VCaP (cell line): ENCODE measurements around the gene TVP23A.
A peak's percentile ranks its signal among the peaks of the same experiment; 100 is the strongest.

ENCODE experiments used
- H3K27ac ChIP-seq: fragments of 450-650 bp; 2 replicates; pipeline ENCODE4 v1.5.1; 2017
- TF ChIP-seq, protein P1 (sequence below): fragments of 450-650 bp; conservative IDR thresholded peaks from 2 replicates; pipeline ENCODE4 v1.5.1; 2017; ENCODE audit warnings: mild to moderate bottlenecking, moderate library complexity

TVP23A gene

GRCh38 chr16:10740000-10740844 is 78.4 kb downstream of the TVP23A start:
- TF ChIP-seq, protein P1, sequence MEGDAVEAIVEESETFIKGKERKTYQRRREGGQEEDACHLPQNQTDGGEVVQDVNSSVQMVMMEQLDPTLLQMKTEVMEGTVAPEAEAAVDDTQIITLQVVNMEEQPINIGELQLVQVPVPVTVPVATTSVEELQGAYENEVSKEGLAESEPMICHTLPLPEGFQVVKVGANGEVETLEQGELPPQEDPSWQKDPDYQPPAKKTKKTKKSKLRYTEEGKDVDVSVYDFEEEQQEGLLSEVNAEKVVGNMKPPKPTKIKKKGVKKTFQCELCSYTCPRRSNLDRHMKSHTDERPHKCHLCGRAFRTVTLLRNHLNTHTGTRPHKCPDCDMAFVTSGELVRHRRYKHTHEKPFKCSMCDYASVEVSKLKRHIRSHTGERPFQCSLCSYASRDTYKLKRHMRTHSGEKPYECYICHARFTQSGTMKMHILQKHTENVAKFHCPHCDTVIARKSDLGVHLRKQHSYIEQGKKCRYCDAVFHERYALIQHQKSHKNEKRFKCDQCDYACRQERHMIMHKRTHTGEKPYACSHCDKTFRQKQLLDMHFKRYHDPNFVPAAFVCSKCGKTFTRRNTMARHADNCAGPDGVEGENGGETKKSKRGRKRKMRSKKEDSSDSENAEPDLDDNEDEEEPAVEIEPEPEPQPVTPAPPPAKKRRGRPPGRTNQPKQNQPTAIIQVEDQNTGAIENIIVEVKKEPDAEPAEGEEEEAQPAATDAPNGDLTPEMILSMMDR = no peak
- no peak overlapping the region for H3K27ac ChIP-seq

- TF ChIP-seq, protein P1 = no peak
- H3K27ac ChIP-seq = no peak overlapping the region
Observed at GRCh38 chr16:10738231-10739077, 80.1 kb downstream of the TVP23A start.

- 0 out of 2 replicates have a peak overlapping the region, but pooled peaks have one; percentile 8 for H3K27ac ChIP-seq
Observed at GRCh38 chr16:10737068-10737625, 81.4 kb downstream of the TVP23A start.

GRCh38 chr16:10731790-10732189 is 86.8 kb downstream of the TVP23A start:
- no peak overlapping the region for H3K27ac ChIP-seq
- TF ChIP-seq, protein P1 = no peak

More at GRCh38 chr16:10737068-10737625, 81.4 kb downstream of the TVP23A start:
- TF ChIP-seq, protein P1 = peak; percentile 77

- TF ChIP-seq, protein P1 = no peak
- no peak overlapping the region for H3K27ac ChIP-seq
Observed at GRCh38 chr16:10729104-10730048, 89.2 kb downstream of the TVP23A start.

DNA sequence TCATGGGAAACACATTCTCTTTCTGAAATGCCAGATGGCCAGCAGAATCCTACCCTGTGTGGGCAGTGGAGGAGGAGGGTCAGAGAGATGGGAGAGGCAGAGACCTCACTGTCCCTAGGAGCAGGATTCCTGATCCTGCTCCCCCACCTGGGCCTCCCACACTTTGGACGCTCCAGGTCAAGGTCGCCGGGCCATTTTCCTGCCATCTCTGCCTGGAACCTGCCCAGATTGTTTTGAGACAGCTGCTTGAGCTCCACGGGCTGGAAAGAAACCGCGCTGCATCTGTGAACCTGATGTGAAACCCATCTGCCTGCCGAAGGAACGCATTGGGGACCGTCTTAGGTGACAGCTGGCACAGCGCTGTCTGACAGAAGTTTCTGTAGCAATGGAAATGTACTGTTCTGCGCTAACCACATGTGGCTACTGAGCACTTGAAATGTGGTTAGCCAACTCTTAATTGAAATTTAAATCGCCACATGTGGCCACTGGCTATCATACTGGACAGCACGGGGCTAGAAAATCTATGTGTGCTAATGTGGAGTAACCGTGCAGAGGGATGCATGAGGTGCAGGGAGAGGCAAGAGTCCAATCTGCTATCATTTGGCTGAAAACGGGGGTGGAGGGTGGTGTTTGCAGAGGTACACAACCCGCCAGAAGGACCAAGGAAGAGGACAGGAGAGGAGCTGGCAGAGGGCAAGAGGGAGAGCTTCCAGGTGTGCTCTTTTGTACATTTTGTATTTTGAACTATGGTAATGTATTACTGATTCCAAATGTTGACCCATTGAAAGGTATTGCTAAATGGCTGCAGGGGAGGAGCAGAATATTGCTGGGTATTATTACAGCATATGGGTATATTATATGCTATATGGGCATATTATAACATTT is 90.3 kb downstream of the TVP23A start:
- H3K27ac ChIP-seq = no peak overlapping the region
- TF ChIP-seq, protein P1 = no peak
